GM12878 (cell line): ENCODE data around the gene LCA5. TPM values are rescaled to one million over a fixed set of nuclear protein-coding genes. Genes with fewer than 3 reads are reported as not detected.

Experiments
- ATAC-seq: fragments of 200-7000 bp; cut with Tn5 transposase; 3 replicates; pipeline ENCODE4 v1.9.1; 2020; ENCODE audit warnings: mild to moderate bottlenecking, moderate library complexity
- BruUV-seq: library from RNA; stranded (reverse); fragments of 400-500 nt; replicated peaks from 2 replicates; lab custom pipeline; 2021; lab: Mats Ljungman, UMichigan
- CTCF ChIA-PET: fragments of 300-600 bp; sonication (Branson Sonifier 250); formaldehyde crosslinking; extraction: SDS; loops from one replicate; lab custom pipeline; 2021; ENCODE audit warnings: inconsistent platforms; lab: Yijun Ruan, JAX
- POLR2A ChIA-PET: fragments of 350-600 bp; formaldehyde crosslinking; extraction: SDS; loops from one replicate; lab custom pipeline; 2021; ENCODE audit warnings: inconsistent platforms; lab: Charles Lee
- RAD21 ChIA-PET: fragments of 300-600 bp; sonication (Branson Sonifier 250); formaldehyde crosslinking; loops from one replicate; lab custom pipeline; 2023; ENCODE audit warnings: antibody characterized with exemption; ENCODE audit not compliant: unreplicated experiment; lab: Charles Lee
- SMC1A ChIA-PET: fragments of 300-600 bp; sonication (Branson Sonifier 250); formaldehyde crosslinking; loops from one replicate; lab custom pipeline; 2023; ENCODE audit not compliant: unreplicated experiment, uncharacterized antibody; lab: Charles Lee
- DNase-seq: peaks from one replicate; pipeline ENCODE4 v3.0.0-alpha.2; 2011; ENCODE audit warnings: low read depth, low spot score
- FAIRE-seq: peaks from 3 replicates; lab custom pipeline; 2011; peaks lifted over from hg19 to GRCh38; lab: Jason Lieb, UNC
- H2AFZ ChIP-seq: 2 replicates; pipeline ENCODE4 v1.6.0; 2011; ENCODE audit warnings: low read depth, low read length, control low read depth; ENCODE audit not compliant: control insufficient read depth
- H3K27ac ChIP-seq: 2 replicates; pipeline ENCODE4 v1.5.1; 2011; ENCODE audit warnings: control low read depth; ENCODE audit not compliant: control insufficient read depth, insufficient read depth
- H3K27me3 ChIP-seq, 2 experiments: replicated peaks in 1 of 2; 2 replicates each; pipeline versions ENCODE4 v1.6.0 to v1.6.1; 2011; ENCODE audit warnings: low read length in 1 of 2; ENCODE audit not compliant: control insufficient read depth in 2 of 2, insufficient read depth in 2 of 2
- H3K36me3 ChIP-seq, 2 experiments: 2 replicates each; pipeline ENCODE4 v1.5.1; 2011; ENCODE audit warnings: low read length in 1 of 2; ENCODE audit not compliant: control insufficient read depth in 2 of 2, insufficient read depth in 2 of 2
- H3K4me1 ChIP-seq: 2 replicates; pipeline ENCODE4 v1.6.1; 2011; ENCODE audit warnings: mild to moderate bottlenecking, low read length, moderate library complexity, mixed read lengths; ENCODE audit not compliant: control insufficient read depth, insufficient read depth
- H3K4me2 ChIP-seq: 2 replicates; pipeline ENCODE4 v1.6.0; 2011; ENCODE audit warnings: control low read depth; ENCODE audit not compliant: control insufficient read depth, insufficient read depth
- H3K4me3 ChIP-seq: fragments of 200-600 bp; sonication (generic); 2 replicates; pipeline ENCODE4 v1.5.1; 2016
- H3K79me2 ChIP-seq: 2 replicates; pipeline ENCODE4 v1.6.0; 2011; ENCODE audit warnings: low read length; ENCODE audit not compliant: control insufficient read depth, insufficient read depth
- H3K9ac ChIP-seq: 2 replicates; pipeline ENCODE4 v1.8.0; 2011; ENCODE audit warnings: low read length, control low read depth, mixed read lengths; ENCODE audit not compliant: control insufficient read depth, insufficient read depth
- H3K9me3 ChIP-seq: replicated peaks from 3 replicates; pipeline ENCODE4 v1.5.1; 2011; ENCODE audit warnings: mild to moderate bottlenecking, low read length; ENCODE audit not compliant: control insufficient read depth, insufficient read depth
- H4K20me1 ChIP-seq: 2 replicates; pipeline ENCODE4 v1.6.0; 2011; ENCODE audit not compliant: control insufficient read depth, insufficient read depth
- CTCF ChIP-seq, 3 experiments: IDR thresholded peaks in 2 of 3; conservative IDR thresholded peaks in 1 of 3; 2 replicates each; pipeline ENCODE4 v1.5.1; 2011; ENCODE audit warnings: low read depth in 3 of 3, low read length in 3 of 3, mild to moderate bottlenecking in 3 of 3, control low read depth in 2 of 3, moderate library complexity in 2 of 3, inconsistent platforms in 1 of 3, mixed read lengths in 1 of 3; ENCODE audit not compliant: control insufficient read depth in 2 of 3, insufficient read depth in 1 of 3; ENCODE audit errors: extremely low read depth in 1 of 3
- HDAC2 ChIP-seq: fragments of 200-600 bp; sonication (generic); IDR thresholded peaks from 2 replicates; pipeline ENCODE4 v1.6.1; 2017
- HSF1 ChIP-seq: fragments of 150-350 bp; IDR thresholded peaks from 2 replicates; pipeline ENCODE4 v1.6.1; 2014; ENCODE audit warnings: mild to moderate bottlenecking, low read depth, low read length
- RAD21 ChIP-seq: IDR thresholded peaks from 2 replicates; pipeline ENCODE4 v1.6.1; 2011; ENCODE audit warnings: mild to moderate bottlenecking, low read depth, low read length, moderate library complexity; ENCODE audit not compliant: insufficient read depth
- SMC3 ChIP-seq: IDR thresholded peaks from 2 replicates; pipeline ENCODE4 v1.6.1; 2011; ENCODE audit warnings: low read length, improper control_type of control experiment, borderline replicate concordance
- ZNF592 ChIP-seq: fragments of 450-650 bp; IDR thresholded peaks from 2 replicates; pipeline ENCODE4 v1.6.1; 2017; ENCODE audit warnings: mild to moderate bottlenecking, moderate library complexity
- WGBS: methylation state at CpG from one replicate; pipeline ENCODE4 v1.1.6; 2016; ENCODE audit warnings: low lambda C conversion rate; ENCODE audit not compliant: insufficient replicate concordance, insufficient coverage; ENCODE audit errors: missing lambda C conversion rate; 5-methylcytosine and 5-hydroxymethylcytosine counted together
- in situ Hi-C: fragments of 300-500 bp; cut with MboI; formaldehyde crosslinking; loops from 9 replicates; pipeline ENCODE4 v1.14.3; 2018; ENCODE audit warnings: mixed read lengths
- intact Hi-C: fragments of 100-400 bp; cut with micrococcal nuclease; formaldehyde crosslinking; loops from one replicate; pipeline ENCODE4 v1.14.2; 2022; ENCODE audit not compliant: unreplicated experiment
- polyA plus RNA-seq, 11 experiments: library from polyadenylated mRNA; depleted of rRNA in 4 of 11; unstranded in 6 of 11; stranded (reverse) in 5 of 11; fragments of >200 nt; fragmentation: Nextera tagmentation in 4 of 11; fragmentation: Illumina TruSeq in 1 of 11; extraction: Ambion mirVana in 4 of 11; extraction: Trizol in 1 of 11; gene quantifications; 1 replicate in 1 of 11; 2 replicates in 10 of 11; pipeline versions ENCODE4 v1.2.1 to v1.2.3, GENCODE V29; 2011 to 2016; ENCODE audit warnings: inconsistent platforms in 2 of 11, missing spikeins in 2 of 11, low read depth in 1 of 11
- total RNA-seq, 4 experiments: library from RNA; depleted of rRNA in 3 of 4; stranded (reverse); fragments of >200 nt in 3 of 4; fragmentation: Illumina TruSeq in 1 of 4; extraction: Trizol in 1 of 4; gene quantifications; 2 replicates each; pipeline versions ENCODE4 v1.2.1 to v1.2.3, GENCODE V29; 2013 to 2021

LCA5 gene
- total and polyA plus RNA-seq, 10 of the 15 experiments (the other 5 are each of a cell fraction or from before 2014, with no cell fraction given): 0.13 to 0.45 (median 0.27) TPM

GRCh38 chr6:79466207-79466834, 70.9 kb downstream of the LCA5 start:
- H4K20me1 ChIP-seq: no peaks in the 10 kb centered on the region
- no TSS peak for BruUV-seq
- intact Hi-C loops (loop anchor here (10.0 kb wide), 5 partner anchors 232 to 602 kb away; partner anchors contain the start of genes HMGN3, IRAK1BP1 and PHIP), in situ Hi-C loops (no loop called here)
- peak; percentile 53 for ATAC-seq
- no peaks in the 10 kb centered on the region for H3K9me3 ChIP-seq
- 0 out of 2 replicates have a peak, but pooled peaks have one; percentile 12 for TF ChIP-seq ZNF592
- no peak for TF ChIP-seq HDAC2
- no peak for TF ChIP-seq HSF1
- TF ChIP-seq RAD21: peak; percentile 73
- peak; percentile 67; the same call in 1 of the 2 replicates for TF ChIP-seq SMC3
- peak; percentile 38 to 63 (median 45); a peak in 4 of 6 replicates for TF ChIP-seq CTCF (IDR thresholded peaks at IDR 0.05 in 2 of 3, conservative IDR thresholded peaks at IDR 0.05 in 1 of 3; ENCODE audit: control insufficient read depth in 2 of 3, extremely low read depth in 1 of 3, insufficient read depth in 1 of 3, low read depth in 3 of 3, low read length in 3 of 3)
- no peak overlapping the region for H2AFZ ChIP-seq
- H3K27me3 ChIP-seq: no peaks in the 10 kb centered on the region
- H3K4me2 ChIP-seq: no peak overlapping the region
- H3K79me2 ChIP-seq: no peaks in the 10 kb centered on the region
- SMC1A ChIA-PET: interaction anchor here (0.6 to 1.3 kb wide), 3 partner anchors 78 to 374 kb away, joined by 3 read pairs; no protein-coding TSS in a partner anchor
- H3K9ac ChIP-seq: no peak overlapping the region
- H3K4me3 ChIP-seq: no peak overlapping the region
- CTCF ChIA-PET: interaction anchor here (0.8 to 1.2 kb wide), 3 partner anchors 9 to 374 kb away, joined by 3 to 4 read pairs (median 3); no protein-coding TSS in a partner anchor
- RAD21 ChIA-PET: interaction anchor here (0.5 to 2.2 kb wide), 3 partner anchors 9 to 375 kb away, joined by 3 to 6 read pairs (median 3); no protein-coding TSS in a partner anchor
- POLR2A ChIA-PET: no interaction called here
- no peak for FAIRE-seq
- no peak overlapping the region for H3K27ac ChIP-seq
- no peaks in the 10 kb centered on the region for H3K36me3 ChIP-seq
- DNase-seq: no peak
- WGBS: 2% methylated on average over 6 of the region's 6 CpGs
- H3K4me1 ChIP-seq: no peaks in the 10 kb centered on the region
